GM18508 (cell line): ENCODE data around the gene TRIM51.
"Not testable (repeated sequence)": the region's sequence is repeated elsewhere in the genome, so short reads cannot be mapped to it uniquely, and the experiment has no call there.

ENCODE experiments used
- ATAC-seq: cut with Tn5 transposase; IDR thresholded peaks from one replicate; pipeline ENCODE4 v1.9.1; 2021; ENCODE audit warnings: moderate number of reproducible peaks; ENCODE audit not compliant: insufficient read depth, unreplicated experiment

The TRIM51 gene

DNA sequence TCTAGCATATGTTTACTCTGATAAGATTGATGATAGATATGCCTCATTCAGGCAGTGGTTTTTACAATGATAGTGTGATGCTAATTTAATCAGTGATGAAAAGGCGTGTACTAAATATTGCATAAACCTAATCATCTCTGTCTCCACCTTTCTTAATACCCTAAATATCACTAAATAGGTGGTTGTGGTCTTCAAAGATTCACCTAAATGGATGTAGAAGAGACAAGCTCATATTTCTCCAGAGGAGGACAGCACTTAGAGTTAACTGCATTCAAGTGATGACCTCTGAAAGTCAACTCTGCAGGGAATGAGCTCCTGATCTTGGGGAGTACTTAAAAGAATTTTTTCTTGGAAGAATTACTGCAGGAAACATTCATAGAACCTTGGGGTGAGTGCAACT lies at the start of gene TRIM51:
TSS of gene TRIM51 (plus strand) at position 301 of the 400 bp plus-strand sequence. CDS start 2,132 bp downstream, outside the sequence.
- not testable (repeated sequence) for ATAC-seq

DNA sequence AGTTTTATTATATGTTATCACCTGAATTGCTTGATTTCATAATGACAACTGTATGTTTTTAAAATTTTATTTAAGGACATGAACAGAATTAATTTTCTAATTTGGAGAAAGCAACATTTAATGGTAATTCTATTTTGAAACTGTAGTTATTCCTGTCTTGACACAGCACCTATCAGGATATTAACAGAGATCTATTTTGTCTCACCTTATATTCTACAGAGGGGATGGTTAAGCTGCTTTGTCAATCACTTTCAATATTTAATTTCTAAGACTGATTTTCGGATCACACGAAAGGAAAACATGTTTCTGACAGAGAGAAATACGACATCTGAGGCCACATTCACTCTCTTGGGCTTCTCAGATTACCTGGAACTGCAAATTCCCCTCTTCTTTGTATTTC lies 44.6 kb upstream of the TRIM51 start, which contains the start of gene OR5D16:
TSS of gene OR5D16 (plus strand) at position 301 of the 400 bp plus-strand sequence. CDS start at position 301, 0 bp downstream.
- ATAC-seq = no peak

GRCh38 chr11:55847453-55847852 lies 35.6 kb upstream of the TRIM51 start:
- ATAC-seq = no peak

DNA sequence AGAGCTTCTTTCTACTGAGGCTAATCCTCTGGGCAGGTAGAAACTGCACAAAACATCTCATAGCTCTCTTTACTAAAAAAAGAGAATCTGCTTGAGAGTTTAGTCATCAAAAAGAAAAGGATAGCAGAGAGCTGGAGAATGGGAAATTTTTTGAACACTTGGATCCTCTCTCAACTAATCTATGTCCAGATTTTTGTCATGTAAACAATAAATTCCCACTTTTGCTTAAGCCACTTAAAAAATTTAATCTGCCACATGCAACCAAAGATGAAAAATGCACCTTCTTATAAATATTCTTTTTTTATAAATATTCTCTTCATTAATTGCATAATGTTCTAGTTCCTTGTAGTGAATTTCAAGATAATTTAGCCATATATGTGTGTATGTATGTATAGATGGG lies 34.1 kb upstream of the TRIM51 start:
- no peak for ATAC-seq

GRCh38 chr11:55852141-55852540 lies 31.0 kb upstream of the TRIM51 start:
- ATAC-seq = no peak

GRCh38 chr11:55854704-55855103 lies 28.4 kb upstream of the TRIM51 start:
- ATAC-seq = no peak

GRCh38 chr11:55867354-55867753 lies 15.7 kb upstream of the TRIM51 start:
- ATAC-seq = not testable (repeated sequence)

GRCh38 chr11:55872731-55873130 lies 10.4 kb upstream of the TRIM51 start:
- not testable (repeated sequence) for ATAC-seq

GRCh38 chr11:55873146-55873545 lies 10.0 kb upstream of the TRIM51 start:
- not testable (repeated sequence) for ATAC-seq

- not testable (repeated sequence) for ATAC-seq
These were observed 1.9 kb downstream of the TRIM51 start for GRCh38 chr11:55884995-55885394.

GRCh38 chr11:55885481-55885880 lies 2.4 kb downstream of the TRIM51 start:
- ATAC-seq = not testable (repeated sequence)

DNA sequence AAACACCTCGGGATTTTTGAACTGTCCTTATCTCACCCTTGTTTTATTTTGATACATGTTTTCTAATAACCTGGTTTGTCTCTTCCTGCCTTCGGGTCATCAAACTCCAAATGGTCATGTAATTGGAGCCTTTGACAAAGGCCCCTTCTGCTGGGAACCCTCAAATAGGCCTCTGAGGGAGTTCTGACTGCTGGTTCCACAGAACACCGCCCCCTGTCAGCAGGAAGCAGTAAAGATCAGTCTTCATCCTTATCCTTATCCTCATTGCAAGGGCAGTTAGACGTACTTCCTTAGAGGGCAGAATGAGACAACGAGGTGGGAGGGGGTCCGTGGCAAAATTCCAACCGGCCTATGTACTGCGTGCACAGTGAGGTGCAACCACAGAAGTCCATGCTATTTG lies 12.1 kb downstream of the TRIM51 start:
- no peak for ATAC-seq

- no peak for ATAC-seq
These were observed 19.2 kb downstream of the TRIM51 start for GRCh38 chr11:55902308-55902707.

- no peak for ATAC-seq
These were observed 31.4 kb downstream of the TRIM51 start, which contains the start of gene OR5W2 for GRCh38 chr11:55914482-55914881. OR5W2 (minus strand) TSS chr11:55914582; CDS start chr11:55914582, 0 bp downstream.

- no peak for ATAC-seq
These were observed 37.4 kb downstream of the TRIM51 start for GRCh38 chr11:55920537-55920936.

DNA sequence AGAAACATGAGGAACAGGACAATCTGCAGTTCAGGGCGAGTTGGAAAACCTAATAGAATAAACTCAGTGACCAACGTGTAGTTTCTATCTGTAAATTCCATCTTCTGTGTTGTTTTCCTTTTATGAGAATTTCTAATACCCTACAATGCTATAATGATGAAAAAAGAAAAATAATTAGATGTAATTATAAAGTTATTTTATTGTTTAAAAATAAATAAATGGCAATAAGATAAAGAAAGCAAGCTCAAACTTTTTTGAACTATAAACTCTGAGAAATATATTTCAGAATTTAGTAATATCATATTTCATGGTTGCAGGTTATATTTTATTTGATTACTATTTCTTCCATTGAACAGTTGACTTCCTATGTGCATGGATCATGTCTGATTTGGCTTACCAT lies 53.2 kb downstream of the TRIM51 start, which contains the start of gene OR5I1:
TSS of gene OR5I1 (minus strand) at position 101 of the 400 bp plus-strand sequence. CDS start at position 101, 0 bp downstream.
- ATAC-seq = no peak
